Mammary epithelial cell (primary cell): ENCODE results near the gene ADAMTS2.

ENCODE experiments used
- EZH2 ChIP-seq: IDR thresholded peaks from 2 replicates; pipeline ENCODE4 v1.6.1; 2012; ENCODE audit warnings: low read length, inconsistent platforms, borderline replicate concordance
- TF ChIP-seq, protein P1 (sequence below), 2 donors: IDR thresholded peaks in 1 of 2; conservative IDR thresholded peaks in 1 of 2; 2 replicates each; pipeline ENCODE4 v1.5.1; 2011 to 2012; ENCODE audit warnings: inconsistent platforms in 2 of 2, low read length in 2 of 2, mild to moderate bottlenecking in 2 of 2, control low read depth in 1 of 2, low read depth in 1 of 2; ENCODE audit not compliant: insufficient read depth in 1 of 2; ENCODE audit errors: extremely low read depth in 1 of 2

DNA sequence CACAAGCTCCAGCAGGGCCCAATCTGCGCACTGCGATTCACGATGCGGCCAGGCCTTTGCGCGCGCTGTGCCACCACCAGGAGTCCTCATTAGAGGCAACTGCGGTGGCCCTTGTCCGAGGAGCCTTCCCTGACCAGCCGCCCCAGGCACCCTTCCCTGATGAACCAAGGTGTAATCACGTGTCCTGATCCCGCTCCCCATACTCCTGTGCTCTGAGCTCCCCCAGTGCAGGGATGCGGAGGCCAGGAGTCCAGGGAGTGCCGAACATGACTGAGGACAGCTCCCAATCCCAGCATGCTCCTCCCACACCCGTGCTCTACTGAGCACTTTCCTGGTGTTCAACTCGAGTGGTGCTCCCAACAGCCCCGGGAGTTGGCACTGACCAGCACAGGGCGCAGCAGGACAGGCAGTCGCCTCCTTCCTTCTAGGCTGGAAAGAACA is 150.3 kb downstream of the ADAMTS2 start:
- TF ChIP-seq, protein P1, sequence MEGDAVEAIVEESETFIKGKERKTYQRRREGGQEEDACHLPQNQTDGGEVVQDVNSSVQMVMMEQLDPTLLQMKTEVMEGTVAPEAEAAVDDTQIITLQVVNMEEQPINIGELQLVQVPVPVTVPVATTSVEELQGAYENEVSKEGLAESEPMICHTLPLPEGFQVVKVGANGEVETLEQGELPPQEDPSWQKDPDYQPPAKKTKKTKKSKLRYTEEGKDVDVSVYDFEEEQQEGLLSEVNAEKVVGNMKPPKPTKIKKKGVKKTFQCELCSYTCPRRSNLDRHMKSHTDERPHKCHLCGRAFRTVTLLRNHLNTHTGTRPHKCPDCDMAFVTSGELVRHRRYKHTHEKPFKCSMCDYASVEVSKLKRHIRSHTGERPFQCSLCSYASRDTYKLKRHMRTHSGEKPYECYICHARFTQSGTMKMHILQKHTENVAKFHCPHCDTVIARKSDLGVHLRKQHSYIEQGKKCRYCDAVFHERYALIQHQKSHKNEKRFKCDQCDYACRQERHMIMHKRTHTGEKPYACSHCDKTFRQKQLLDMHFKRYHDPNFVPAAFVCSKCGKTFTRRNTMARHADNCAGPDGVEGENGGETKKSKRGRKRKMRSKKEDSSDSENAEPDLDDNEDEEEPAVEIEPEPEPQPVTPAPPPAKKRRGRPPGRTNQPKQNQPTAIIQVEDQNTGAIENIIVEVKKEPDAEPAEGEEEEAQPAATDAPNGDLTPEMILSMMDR (conservative IDR thresholded peaks at IDR 0.05 in 1 of 2, IDR thresholded peaks at IDR 0.05 in 1 of 2; ENCODE audit: extremely low read depth in 1 of 2, insufficient read depth in 1 of 2, low read depth in 1 of 2, low read length in 2 of 2): no peak
- TF ChIP-seq EZH2: no peak
